GM21526 (cell line): Measurements from ENCODE around the gene POM121L2.

Experiments
- ATAC-seq: cut with Tn5 transposase; IDR thresholded peaks from one replicate; pipeline ENCODE4 v1.9.1; 2021; ENCODE audit warnings: moderate library complexity; ENCODE audit not compliant: unreplicated experiment, low FRiP score

POM121L2 gene

GRCh38 chr6:27263886-27264285, 48.2 kb downstream of the POM121L2 start:
- ATAC-seq, result no peak

GRCh38 chr6:27260836-27261375, 51.2 kb downstream of the POM121L2 start:
- no peak for ATAC-seq

GRCh38 chr6:27260369-27260768, 51.7 kb downstream of the POM121L2 start:
- ATAC-seq, result no peak
